Fibroblast of the conjunctiva (primary cell): ENCODE measurements around the gene MYLK.
A peak's percentile ranks its signal among the peaks of the same experiment; 100 is the strongest.

Source experiments
- DNase-seq: peaks from one replicate; pipeline ENCODE4 v3.0.0-alpha.2; 2010; ENCODE audit warnings: low read depth

MYLK gene

GRCh38 chr3:123818921-123819429, 65.2 kb downstream of the MYLK start:
- DNase-seq: no peak

- DNase-seq: no peak
Observed at GRCh38 chr3:123818324-123818920, 65.7 kb downstream of the MYLK start.

- DNase-seq: no peak
Observed at GRCh38 chr3:123817413-123817812, 66.7 kb downstream of the MYLK start.

- no peak for DNase-seq
Observed at GRCh38 chr3:123816673-123817207, 67.4 kb downstream of the MYLK start.

- no peak for DNase-seq
Observed at GRCh38 chr3:123815981-123816380, 68.2 kb downstream of the MYLK start.

- DNase-seq: no peak
Observed at GRCh38 chr3:123813876-123814275, 70.3 kb downstream of the MYLK start.

- no peak for DNase-seq
Observed at GRCh38 chr3:123809597-123809996, 74.5 kb downstream of the MYLK start.

- no peak for DNase-seq
Observed at GRCh38 chr3:123808812-123809211, 75.3 kb downstream of the MYLK start.

GRCh38 chr3:123807820-123808219, 76.3 kb downstream of the MYLK start:
- DNase-seq: no peak

GRCh38 chr3:123805504-123805903, 78.6 kb downstream of the MYLK start:
- DNase-seq: no peak

- DNase-seq: no peak
Observed at GRCh38 chr3:123805101-123805500, 79.0 kb downstream of the MYLK start.

GRCh38 chr3:123804676-123805075, 79.5 kb downstream of the MYLK start:
- DNase-seq: no peak

- no peak for DNase-seq
Observed at GRCh38 chr3:123803521-123803920, 80.6 kb downstream of the MYLK start.

GRCh38 chr3:123802007-123802625, 82.0 kb downstream of the MYLK start:
- DNase-seq: no peak

GRCh38 chr3:123801474-123801873, 82.7 kb downstream of the MYLK start:
- no peak for DNase-seq

GRCh38 chr3:123800362-123800682, 83.8 kb downstream of the MYLK start:
- peak; percentile 47 for DNase-seq

- DNase-seq: no peak
Observed at GRCh38 chr3:123799544-123800361, 84.4 kb downstream of the MYLK start.

GRCh38 chr3:123798550-123798949, 85.6 kb downstream of the MYLK start:
- no peak for DNase-seq

- DNase-seq: no peak
Observed at GRCh38 chr3:123795471-123796251, 88.5 kb downstream of the MYLK start.

GRCh38 chr3:123793425-123793824, 90.7 kb downstream of the MYLK start:
- DNase-seq: no peak

GRCh38 chr3:123792473-123793201, 91.5 kb downstream of the MYLK start:
- no peak for DNase-seq
